NCI-H2171 treated with DMSO at 0.1 percent for 48 hours (cell line): ENCODE data around the gene POLE.
A peak's percentile ranks its signal among the peaks of the same experiment; 100 is the strongest.
"Not testable (repeated sequence)": the region's sequence is repeated elsewhere in the genome, so short reads cannot be mapped to it uniquely, and the experiment has no call there.

Experiments used
- DNase-seq: peaks from one replicate; lab custom pipeline; 2025; lab: John Stamatoyannopoulos, UW

Gene POLE

GRCh38 chr12:132615579-132616038 is 71.5 kb downstream of the POLE start:
- DNase-seq = no peak

GRCh38 chr12:132614861-132615578 is 72.1 kb downstream of the POLE start:
- peak; percentile 79 for DNase-seq

- no peak for DNase-seq
Observed at GRCh38 chr12:132614029-132614428, 73.1 kb downstream of the POLE start.

- peak; percentile 92 for DNase-seq
Observed at GRCh38 chr12:132611620-132612019, 75.5 kb downstream of the POLE start.

GRCh38 chr12:132610866-132611602 is 76.1 kb downstream of the POLE start:
- DNase-seq = peak; percentile 77

GRCh38 chr12:132610051-132610759 is 76.9 kb downstream of the POLE start, which contains the start of gene LRCOL1:
LRCOL1 (minus strand) TSS chr12:132610582; CDS start chr12:132606251, 4,331 bp downstream.
- no peak for DNase-seq

GRCh38 chr12:132608231-132609171 is 78.6 kb downstream of the POLE start:
- DNase-seq = no peak

- DNase-seq = no peak
Observed at GRCh38 chr12:132606927-132607326, 80.2 kb downstream of the POLE start.

GRCh38 chr12:132606466-132606865 is 80.7 kb downstream of the POLE start:
- DNase-seq = no peak

- no peak for DNase-seq
Observed at GRCh38 chr12:132605892-132606291, 81.2 kb downstream of the POLE start.

- no peak for DNase-seq
Observed at GRCh38 chr12:132604668-132605441, 82.3 kb downstream of the POLE start.

GRCh38 chr12:132604151-132604618 is 83.0 kb downstream of the POLE start:
- DNase-seq = peak; percentile 64

- no peak for DNase-seq
Observed at GRCh38 chr12:132603240-132604150, 83.6 kb downstream of the POLE start.

- DNase-seq = no peak
Observed at GRCh38 chr12:132602572-132603239, 84.4 kb downstream of the POLE start.

GRCh38 chr12:132601171-132601883 is 85.8 kb downstream of the POLE start:
- no peak for DNase-seq

GRCh38 chr12:132600048-132601032 is 86.8 kb downstream of the POLE start:
- peak; percentile 29 for DNase-seq

- DNase-seq = not testable (repeated sequence)
Observed at GRCh38 chr12:132599502-132599901, 87.6 kb downstream of the POLE start.
